H1 (cell line): ENCODE measurements around the gene KCNH1. TPM values are rescaled to one million over a fixed set of nuclear protein-coding genes. Genes with fewer than 3 reads are reported as not detected.

Source experiments
- BCL11A ChIP-seq, 2 experiments: IDR thresholded peaks; one replicate each; pipeline ENCODE4 v1.6.1; 2011; ENCODE audit warnings: low read depth in 2 of 2, low read length in 2 of 2, mild to moderate bottlenecking in 2 of 2
- CBX8 ChIP-seq: fragments of 300-800, 300-1000 bp; sonication (generic); IDR thresholded peaks from 2 replicates; pipeline ENCODE4 v1.7.1; 2016; ENCODE audit warnings: low read depth, low read length, borderline replicate concordance
- CTBP2 ChIP-seq: IDR thresholded peaks from 2 replicates; pipeline ENCODE4 v1.7.0; 2011; ENCODE audit warnings: borderline replicate concordance, mild to moderate bottlenecking, moderate library complexity, mixed read lengths, low read length; ENCODE audit not compliant: insufficient read depth, insufficient read length
- PHF8 ChIP-seq: fragments of 200-600 bp; sonication (generic); conservative IDR thresholded peaks from 2 replicates; pipeline ENCODE4 v1.7.1; 2012; ENCODE audit warnings: low read depth, mild to moderate bottlenecking, inconsistent platforms, low read length, moderate library complexity
- POLR2AphosphoS5 ChIP-seq: IDR thresholded peaks from 2 replicates; pipeline ENCODE4 v1.6.1; 2011; ENCODE audit warnings: low read depth, low read length
- TAF7 ChIP-seq: optimal IDR thresholded peaks from 2 replicates; pipeline ENCODE3; 2011; ENCODE audit warnings: low read depth, mild to moderate bottlenecking, inconsistent platforms, low read length, moderate library complexity, borderline replicate concordance
- polyA plus RNA-seq, 7 experiments: library from polyadenylated mRNA; depleted of rRNA in 3 of 7; stranded (reverse) in 5 of 7; unstranded in 2 of 7; fragments of >200 nt in 5 of 7; fragments of 200-250 nt in 2 of 7; gene quantifications; 1 replicate in 5 of 7; 2 replicates in 1 of 7; 4 replicates in 1 of 7; pipeline versions ENCODE4 v1.2.1 to v1.2.3, GENCODE V29; 2011 to 2013; ENCODE audit warnings: missing spikeins in 2 of 7, mixed read lengths in 2 of 7
- total RNA-seq: library from RNA; stranded (reverse); fragmentation: NEBNext Ultra II Directional; extraction: Animal tissue kit (Norgen Biotek cat#: 25700); gene quantifications from 2 replicates; pipeline ENCODE4 v1.2.1, GENCODE V29; 2021

The KCNH1 gene
- total and polyA plus RNA-seq, 2 of the 8 experiments (the other 6 are each of a cell fraction or from before 2014, with no cell fraction given) = 0.27 to 0.34 TPM

DNA sequence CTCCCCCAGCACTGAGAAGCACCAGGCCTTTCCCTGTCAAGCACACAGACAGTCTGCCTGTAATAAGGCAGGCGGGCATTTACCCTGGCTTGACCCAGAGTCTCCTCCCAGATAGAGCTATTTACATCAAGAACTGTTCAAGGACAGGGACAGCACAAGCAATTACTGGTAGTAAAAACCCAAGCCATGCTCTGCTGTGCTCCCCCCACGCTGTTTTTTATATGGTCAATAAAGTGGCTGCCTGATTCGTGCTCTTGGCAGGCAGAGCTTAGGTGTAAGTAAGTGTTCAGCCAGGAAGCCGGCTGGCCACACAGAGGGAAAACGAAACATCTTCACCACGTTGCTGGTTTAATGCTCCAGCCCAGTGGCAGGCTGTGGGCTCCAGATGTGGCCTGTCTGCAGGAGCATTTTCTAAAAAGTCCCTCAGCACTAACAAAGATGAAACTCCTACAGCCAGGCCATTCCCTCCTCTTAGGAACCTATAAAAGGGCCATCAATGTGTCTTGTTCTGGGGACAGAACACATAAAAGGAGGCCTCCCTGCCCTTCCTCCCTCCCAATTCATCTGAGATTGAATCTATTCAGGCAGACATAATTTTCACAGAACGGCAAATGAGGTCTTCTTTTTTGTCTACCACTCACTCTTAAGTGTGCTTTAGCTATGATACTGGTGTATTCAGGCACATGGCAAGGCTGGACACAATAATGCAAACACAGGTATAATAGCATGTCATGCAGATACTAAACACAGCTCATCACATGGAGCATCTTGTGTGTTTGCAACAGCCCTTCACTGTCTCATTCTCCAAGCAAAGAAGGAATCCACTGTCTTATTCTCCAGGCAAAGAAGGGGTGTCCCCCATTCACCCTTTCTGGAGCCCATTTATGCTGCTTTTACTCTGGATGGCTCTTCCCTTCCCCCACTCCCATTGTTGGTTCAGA lies 426.4 kb downstream of the KCNH1 start (continued):
- TF ChIP-seq CBX8 (no peak), BCL11A (IDR thresholded peaks at IDR 0.05; ENCODE audit: low read depth in 2 of 2, low read length in 2 of 2) (no peak), POLR2AphosphoS5 (no peak), PHF8 (no peak), CTBP2 (no peak), TAF7 (no peak)
